Measurements from ENCODE around the gene KRTAP10-6. TPM values are rescaled to one million over a fixed set of nuclear protein-coding genes. Genes with fewer than 3 reads are reported as not detected.

KRTAP10-6 gene
- total and polyA plus RNA-seq, 2 of the 8 experiments (the other 6 are each of a cell fraction or from before 2014, with no cell fraction given) = 0.12 TPM; not detected in 1

GRCh38 chr21:44571844-44572782 is 20.2 kb downstream of the KRTAP10-6 start:
- 90% methylated on average over 37 of the region's 40 CpGs; no CpG with 5 or more reads in 1 of the 2 experiments for WGBS, 2 experiments (ENCODE audit: extremely low coverage in 1 of 2, insufficient coverage in 1 of 2, insufficient read length in 1 of 2, insufficient replicate concordance in 2 of 2, low coverage in 1 of 2, low lambda C conversion rate in 2 of 2, missing lambda C conversion rate in 1 of 2)
- H3K4me3 ChIP-seq (ENCODE audit: extremely low read depth in 1 of 4, insufficient read depth in 2 of 4, low read depth in 3 of 4, low read length in 4 of 4) = no peak overlapping the region
- FAIRE-seq = no peak

More at GRCh38 chr21:44571844-44572782, 20.2 kb downstream of the KRTAP10-6 start:
- peaks cover 7 to 13% of the 10 kb centered on the region in 2 experiments; a peak in 3 of 4 replicates for H3K9me3 ChIP-seq (ENCODE audit: insufficient read depth in 2 of 2, low read depth in 1 of 2, low read length in 1 of 2)
- no peak overlapping the region for H3K14ac ChIP-seq (ENCODE audit: insufficient read length)
- H3K23ac ChIP-seq (ENCODE audit: insufficient read length) = no peak overlapping the region
- H3K4me1 ChIP-seq (replicated peaks in 1 of 4; ENCODE audit: control insufficient read depth in 3 of 4, insufficient read depth in 4 of 4, low read length in 3 of 4) = peaks cover 0 to 11% (median 0%) of the 10 kb centered on the region in 4 experiments; a peak in 1 of 7 replicates
- H2AFZ ChIP-seq (ENCODE audit: low read length) = no peak overlapping the region
- H2BK12ac ChIP-seq (ENCODE audit: low read depth, low read length) = no peak overlapping the region
- no peak overlapping the region for H4K5ac ChIP-seq (ENCODE audit: insufficient read length, low read depth, low read length)
- no peak overlapping the region for H2BK5ac ChIP-seq (ENCODE audit: low read depth, low read length)
- no peaks in the 10 kb centered on the region for H3K79me1 ChIP-seq (ENCODE audit: low read depth, low read length)
- no peak overlapping the region for H3K56ac ChIP-seq (replicated peaks; ENCODE audit: insufficient read length, low read depth, low read length)
- ChIA-PET POLR2A (ENCODE audit: partially characterized antibody) (interaction anchor here (0.9 to 1.1 kb wide), 2 partner anchors 11 to 22 kb away, joined by 3 to 4 read pairs; no protein-coding TSS in a partner anchor), CTCF (ENCODE audit: partially characterized antibody) (interaction anchor here (0.9 to 1.7 kb wide), 4 partner anchors 19 to 222 kb away, joined by 3 to 4 read pairs (median 3); no protein-coding TSS in a partner anchor)
- no peak overlapping the region for H3K18ac ChIP-seq (ENCODE audit: extremely low read depth, low read length)
- no peak overlapping the region for H2AK5ac ChIP-seq (ENCODE audit: low read depth, low read length)
- H3K79me2 ChIP-seq (ENCODE audit: control insufficient read depth in 1 of 2, insufficient read depth in 2 of 2, low read length in 2 of 2) = no peaks in the 10 kb centered on the region
- H3K9ac ChIP-seq (replicated peaks in 1 of 4; ENCODE audit: extremely low read depth in 1 of 4, low read depth in 3 of 4, low read length in 3 of 4) = no peak overlapping the region
- no peak for DNase-seq (ENCODE audit: low read depth in 1 of 2, low spot score in 2 of 2)
- no peak overlapping the region for H4K91ac ChIP-seq (replicated peaks; ENCODE audit: insufficient read length, low read length)
- H3K4me2 ChIP-seq (ENCODE audit: insufficient read depth in 1 of 2, low read depth in 2 of 2, low read length in 2 of 2) = no peak overlapping the region
- H3K36me3 ChIP-seq (ENCODE audit: control insufficient read depth in 2 of 4, insufficient read depth in 4 of 4, low read length in 3 of 4) = no peaks in the 10 kb centered on the region
- H2BK15ac ChIP-seq (ENCODE audit: low read length) = no peak overlapping the region
- no peaks in the 10 kb centered on the region; the same call in 1 of the 2 replicates for H3K23me2 ChIP-seq (ENCODE audit: low read depth, low read length)
- H4K20me1 ChIP-seq (replicated peaks in 1 of 2; ENCODE audit: control insufficient read depth in 1 of 2, insufficient read depth in 2 of 2, low read length in 2 of 2) = no peaks in the 10 kb centered on the region
- H2BK120ac ChIP-seq (replicated peaks; ENCODE audit: low read depth, low read length) = no peak overlapping the region
- H4K8ac ChIP-seq (ENCODE audit: extremely low read depth, insufficient read depth, low read length) = no peak overlapping the region; the same call in 1 of the 2 replicates
- TF ChIP-seq RBBP5 (IDR thresholded peaks at IDR 0.05; ENCODE audit: borderline replicate concordance, low read depth, low read length) (no peak), ASH2L (IDR thresholded peaks at IDR 0.05; ENCODE audit: low read length) (no peak), NANOG (IDR thresholded peaks at IDR 0.05; ENCODE audit: insufficient read depth, low read depth, low read length, poor library complexity, severe bottlenecking) (no peak), CEBPB (IDR thresholded peaks at IDR 0.05; ENCODE audit: low read depth, low read length) (no peak), TAF1 (IDR thresholded peaks at IDR 0.05; ENCODE audit: low read depth, low read length) (no peak), SP2 (IDR thresholded peaks at IDR 0.05; ENCODE audit: low read length) (no peak), SIN3A (conservative IDR thresholded peaks at IDR 0.05 in 1 of 2, IDR thresholded peaks at IDR 0.05 in 1 of 2; ENCODE audit: low read depth in 1 of 2, low read length in 2 of 2) (no peak)
- TF ChIP-seq, protein P1, sequence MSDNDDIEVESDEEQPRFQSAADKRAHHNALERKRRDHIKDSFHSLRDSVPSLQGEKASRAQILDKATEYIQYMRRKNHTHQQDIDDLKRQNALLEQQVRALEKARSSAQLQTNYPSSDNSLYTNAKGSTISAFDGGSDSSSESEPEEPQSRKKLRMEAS (IDR thresholded peaks at IDR 0.05) = no peak
- no peak overlapping the region for H3K27ac ChIP-seq (ENCODE audit: low read depth, low read length)
- no peak overlapping the region for H3K4ac ChIP-seq (replicated peaks; ENCODE audit: insufficient read length, low read depth, low read length)
- no peaks in the 10 kb centered on the region; a peak in 1 of 7 replicates for H3K27me3 ChIP-seq (replicated peaks in 1 of 4; ENCODE audit: control insufficient read depth in 3 of 4, extremely low read depth in 1 of 4, insufficient read depth in 3 of 4, low read length in 3 of 4)
- no peak overlapping the region for H2BK20ac ChIP-seq (ENCODE audit: low read length)
